HG03095 (cell line): ENCODE measurements around the gene INTS14.

ENCODE experiments used
- ATAC-seq: cut with Tn5 transposase; IDR thresholded peaks from one replicate; pipeline ENCODE4 v1.9.1; 2021; ENCODE audit warnings: moderate library complexity; ENCODE audit not compliant: unreplicated experiment

Gene INTS14

DNA sequence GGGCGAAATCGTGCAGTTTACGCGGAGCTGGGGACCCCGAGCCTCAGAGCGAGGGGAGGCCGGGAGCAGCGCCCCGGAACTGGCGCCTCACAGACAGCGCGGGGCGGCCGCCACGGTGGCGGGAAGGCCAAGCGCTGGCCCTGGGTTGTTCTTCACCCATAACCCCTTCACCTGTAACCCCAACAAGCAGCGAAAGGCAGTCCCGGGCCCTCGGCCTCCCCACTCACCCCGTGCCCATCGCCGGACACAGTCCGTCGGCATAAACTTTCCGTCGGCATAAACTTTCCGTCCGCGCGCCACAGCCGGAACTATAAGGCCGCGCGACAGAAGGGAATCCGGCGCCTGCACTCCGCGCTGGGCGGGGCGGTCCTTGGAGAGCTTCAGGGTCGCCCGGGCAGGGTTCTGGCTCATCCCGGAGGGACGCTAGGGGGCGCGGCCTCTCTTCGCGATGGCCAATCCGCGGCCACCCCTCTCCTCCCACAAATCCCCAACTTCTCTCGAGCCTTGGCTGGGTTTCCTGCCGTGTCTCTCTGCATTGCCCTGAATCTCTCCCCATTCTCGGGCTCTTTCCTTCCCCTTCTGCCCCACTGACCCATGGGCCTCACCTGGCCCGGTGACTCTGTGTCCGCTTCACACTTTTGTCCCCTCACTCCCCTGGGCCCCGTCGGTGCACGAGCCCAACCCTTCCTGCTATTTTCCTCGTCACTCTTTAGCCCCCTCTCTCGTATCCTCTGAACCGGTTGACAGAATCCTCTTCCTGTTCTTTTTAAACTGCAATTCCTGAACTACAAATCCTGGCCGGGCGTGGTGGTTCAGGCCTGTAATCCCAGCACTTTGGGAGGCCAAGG, at the start of gene INTS14:
Gene INTS14 (minus strand): TSS at position 261 of the 848 bp plus-strand sequence. CDS start 3,751 bp downstream, outside the sequence.
- ATAC-seq, result peak; percentile 92

DNA sequence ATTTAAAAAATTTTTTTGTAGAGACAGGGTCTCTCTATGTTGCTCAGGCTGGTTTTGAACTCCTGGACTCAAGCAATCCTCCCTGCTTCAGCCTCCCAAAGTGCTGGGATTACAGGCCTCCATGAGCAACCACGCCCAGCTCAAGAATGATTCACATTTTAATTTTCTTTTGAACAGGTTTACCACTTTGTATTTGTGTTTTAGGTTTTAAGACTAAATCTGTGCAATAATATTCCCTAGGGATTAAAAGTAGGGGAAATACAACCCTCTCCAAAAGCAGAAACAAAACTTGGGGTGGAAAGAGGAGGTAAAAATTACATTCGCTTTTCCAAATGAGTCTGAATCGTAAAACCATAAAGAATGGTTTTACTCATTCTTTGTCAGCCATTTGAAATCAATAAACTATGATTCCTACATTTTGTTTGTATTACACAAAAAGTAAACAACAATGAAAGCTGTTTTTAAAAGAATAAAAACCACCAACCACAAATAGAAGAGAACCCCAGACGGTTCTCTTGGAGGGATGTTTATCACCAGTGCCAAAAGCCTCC, 48.6 kb upstream of the INTS14 start:
- ATAC-seq, result no peak

DNA sequence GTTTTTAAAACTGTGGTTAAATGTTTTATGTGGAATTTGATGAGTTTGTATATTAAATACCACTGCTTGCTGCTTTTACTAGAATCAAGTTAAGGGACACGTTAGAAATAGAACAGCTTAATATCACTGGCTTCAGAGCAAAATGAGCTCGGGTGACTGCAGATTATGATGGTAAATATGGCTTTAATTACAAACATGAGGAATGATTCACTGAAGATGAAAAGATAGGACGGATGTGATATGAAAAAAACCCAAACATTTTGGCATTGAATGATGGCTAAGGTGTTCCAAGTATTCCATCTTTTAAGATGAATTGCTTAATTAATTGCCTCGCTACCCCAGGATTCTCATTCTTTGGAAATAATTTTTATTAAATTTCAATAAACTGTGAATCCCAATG, 44.5 kb upstream of the INTS14 start:
- no peak for ATAC-seq

DNA sequence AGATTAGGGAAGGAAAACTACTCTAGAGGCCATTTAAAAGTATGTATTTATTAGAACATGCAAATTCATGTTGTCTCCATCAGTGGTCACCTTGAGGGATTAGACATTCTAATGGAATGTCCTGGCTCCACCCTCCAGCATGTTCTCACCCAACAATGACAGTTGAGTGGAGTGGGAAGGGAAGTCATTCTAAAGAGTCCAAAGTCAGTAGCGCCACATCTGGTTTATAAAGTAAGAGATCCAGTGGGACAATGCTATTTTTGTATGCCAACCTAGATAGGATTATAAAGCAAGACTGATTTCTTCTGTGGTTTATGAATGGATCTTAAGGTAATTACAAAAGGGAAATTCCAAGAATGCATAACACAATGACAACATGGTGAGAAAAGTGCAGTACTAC, 44.1 kb upstream of the INTS14 start:
- ATAC-seq, result no peak

DNA sequence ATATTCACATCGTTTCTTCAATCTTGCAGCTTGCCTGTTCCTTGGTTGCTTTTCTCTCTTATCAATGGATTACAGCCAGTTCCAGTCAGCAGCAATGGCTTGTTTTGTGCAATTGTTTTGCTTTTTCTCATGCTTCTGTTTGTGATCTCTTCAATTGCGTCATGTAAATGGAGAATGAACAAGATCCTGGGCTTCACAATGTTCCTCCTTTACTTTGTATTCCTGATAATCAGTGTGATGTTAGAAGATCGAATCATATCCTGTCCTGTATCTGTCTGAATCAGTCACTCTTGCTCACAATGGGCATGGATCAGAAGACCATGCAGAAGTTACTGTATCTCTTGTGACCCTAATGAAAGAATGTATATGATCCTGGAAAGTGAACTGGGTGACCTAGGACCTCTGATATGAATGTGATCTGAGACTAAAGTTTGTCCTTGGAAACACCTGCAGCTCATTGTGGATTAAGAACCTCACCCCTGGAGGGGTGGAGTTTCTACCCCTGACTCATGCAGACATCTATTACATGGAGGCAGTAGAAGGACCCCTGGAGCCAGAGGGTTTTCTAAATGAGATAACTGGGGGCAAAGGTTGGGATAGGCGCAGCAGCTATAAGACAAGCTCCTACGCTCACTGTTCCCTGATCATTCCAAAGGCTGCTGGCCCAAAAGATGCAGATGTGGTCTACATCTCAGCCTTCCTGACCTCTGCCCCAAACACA, 43.0 kb upstream of the INTS14 start:
- no peak for ATAC-seq

DNA sequence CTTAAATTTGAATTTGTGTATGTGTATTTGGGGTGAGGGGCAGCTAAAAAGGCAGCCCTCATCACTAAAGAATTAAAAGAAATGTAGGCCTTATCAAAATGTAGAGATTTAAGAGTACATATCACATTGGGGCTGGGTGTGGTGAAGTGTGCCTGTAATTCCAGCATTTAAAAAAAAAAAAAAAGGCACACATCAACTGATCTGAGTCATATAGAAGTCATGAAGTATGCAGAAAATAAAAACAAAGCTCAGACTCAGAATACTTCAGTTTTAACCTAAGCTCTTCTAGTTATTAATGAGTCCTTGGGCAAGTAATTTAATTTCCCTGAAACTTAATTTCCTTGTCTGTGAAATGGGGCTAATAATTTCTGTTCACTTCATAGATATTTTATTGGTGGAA, 42.4 kb upstream of the INTS14 start:
- no peak for ATAC-seq

DNA sequence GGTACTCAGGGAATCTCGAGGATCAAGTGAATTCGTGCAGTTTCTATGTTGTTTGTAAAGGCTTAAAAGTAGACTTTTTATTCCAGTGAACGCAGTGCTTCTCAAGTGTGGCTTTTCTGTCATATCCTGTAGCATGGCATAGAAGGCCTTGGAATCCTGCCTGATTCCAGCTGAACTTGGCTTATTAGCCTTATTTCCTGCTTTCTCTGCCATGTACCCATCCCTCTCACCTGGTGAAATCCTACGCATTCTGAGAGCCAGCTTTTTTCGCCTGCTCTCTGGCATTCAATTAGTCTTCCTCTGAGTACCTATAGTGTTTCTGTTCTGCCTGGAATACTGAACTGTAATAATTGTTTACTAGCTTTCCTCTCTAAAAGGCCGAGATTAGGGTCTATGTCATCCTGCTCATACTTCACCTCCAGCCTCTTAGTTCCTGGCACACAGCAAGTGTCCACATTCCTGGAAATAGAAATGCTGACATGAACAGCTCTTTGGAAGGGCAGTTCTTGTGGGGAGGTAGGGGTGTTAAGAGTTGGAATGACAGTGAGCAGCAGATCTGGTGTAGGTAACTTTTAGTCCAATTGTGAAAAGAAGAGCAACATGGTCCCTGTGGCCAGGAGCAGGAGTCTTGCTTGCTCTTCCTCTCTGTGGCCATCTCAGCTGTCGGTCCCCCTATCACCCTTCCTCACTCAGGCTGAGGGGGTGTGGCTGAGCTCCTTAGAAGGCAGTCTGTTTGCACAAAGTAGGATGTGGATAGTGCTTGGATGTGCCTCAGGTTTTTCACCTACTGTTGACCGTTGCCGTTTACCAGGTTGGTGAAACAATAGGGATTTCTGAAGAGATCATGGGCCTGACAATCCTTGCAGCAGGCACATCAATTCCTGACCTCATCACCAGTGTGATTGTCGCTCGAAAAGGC, 41.2 kb upstream of the INTS14 start:
- no peak for ATAC-seq

DNA sequence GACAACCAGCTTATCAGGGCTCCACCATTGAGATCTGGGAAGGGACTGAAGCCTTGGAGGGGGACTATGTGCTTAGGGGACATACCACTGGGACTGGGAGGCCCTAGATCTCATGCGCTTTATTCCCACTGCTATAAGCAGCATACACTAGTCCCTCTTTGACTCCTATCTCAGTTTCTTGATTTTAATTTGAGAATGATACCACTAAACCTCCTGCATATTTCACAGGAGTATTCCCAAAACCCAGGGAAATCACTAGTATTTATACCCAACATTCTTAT, 40.1 kb upstream of the INTS14 start:
- ATAC-seq, result no peak

DNA sequence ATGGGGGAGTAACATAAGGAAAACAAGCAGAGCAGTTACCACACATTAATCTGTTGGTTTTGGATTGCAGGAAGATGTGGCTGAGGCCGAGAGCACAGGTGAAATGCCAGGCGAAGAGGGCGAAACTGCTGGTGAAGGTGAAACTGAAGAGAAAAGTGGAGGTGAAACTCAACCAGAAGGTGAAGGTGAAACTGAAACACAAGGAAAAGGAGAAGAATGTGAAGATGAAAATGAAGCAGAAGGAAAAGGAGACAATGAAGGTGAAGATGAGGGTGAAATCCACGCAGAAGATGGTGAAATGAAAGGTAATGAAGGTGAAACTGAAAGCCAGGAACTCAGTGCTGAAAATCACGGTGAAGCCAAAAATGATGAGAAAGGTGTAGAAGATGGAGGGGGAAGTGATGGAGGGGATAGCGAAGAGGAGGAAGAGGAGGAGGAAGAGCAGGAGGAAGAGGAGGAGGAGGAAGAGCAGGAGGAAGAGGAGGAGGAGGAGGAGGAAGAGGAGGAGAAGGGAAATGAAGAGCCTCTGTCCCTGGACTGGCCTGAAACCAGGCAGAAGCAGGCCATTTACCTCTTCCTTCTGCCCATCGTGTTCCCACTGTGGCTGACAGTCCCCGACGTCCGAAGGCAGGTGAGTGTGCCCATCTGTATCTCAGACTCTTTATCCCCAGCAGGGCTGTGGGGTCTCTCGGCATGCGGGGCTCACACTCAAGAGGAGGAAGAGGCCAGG, 39.5 kb upstream of the INTS14 start:
- no peak for ATAC-seq

DNA sequence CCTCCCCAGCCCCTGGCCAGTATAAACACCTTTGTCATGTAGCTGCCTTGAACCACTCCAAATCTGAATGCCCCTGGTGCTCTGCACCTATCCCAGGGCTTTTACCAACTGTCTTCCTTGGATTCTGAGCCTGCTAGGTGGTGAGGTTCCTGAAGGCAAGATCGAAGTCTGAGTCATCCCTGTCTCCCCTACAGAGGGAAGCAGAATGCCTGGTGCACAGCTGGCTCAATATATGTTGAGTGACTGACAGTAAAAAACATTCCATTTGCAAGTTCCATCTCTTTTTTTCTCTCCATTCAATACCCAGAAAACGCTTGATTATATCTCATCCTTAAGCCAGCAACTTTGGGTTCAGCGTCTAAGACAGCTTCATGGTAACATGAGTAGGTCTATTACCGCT, 35.6 kb upstream of the INTS14 start:
- ATAC-seq, result no peak

DNA sequence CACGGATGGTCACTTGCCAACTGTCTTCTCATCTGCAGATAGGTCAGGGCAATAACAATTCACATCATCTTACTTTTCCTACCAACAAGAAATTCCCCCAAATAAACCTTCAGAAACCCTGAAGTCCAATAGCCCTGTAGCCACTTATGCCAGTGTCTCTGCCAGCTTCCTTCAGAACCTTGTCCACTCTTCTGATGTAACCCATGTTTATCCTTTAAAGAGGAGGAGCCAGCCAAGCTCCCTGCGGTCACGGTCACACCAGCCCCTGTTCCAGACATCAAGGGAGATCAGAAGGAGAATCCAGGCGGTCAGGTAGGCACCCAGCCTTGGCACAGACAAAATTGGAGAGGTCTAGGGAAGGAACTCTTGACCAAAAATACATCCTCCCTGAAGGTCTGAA, 34.5 kb upstream of the INTS14 start:
- ATAC-seq, result no peak

DNA sequence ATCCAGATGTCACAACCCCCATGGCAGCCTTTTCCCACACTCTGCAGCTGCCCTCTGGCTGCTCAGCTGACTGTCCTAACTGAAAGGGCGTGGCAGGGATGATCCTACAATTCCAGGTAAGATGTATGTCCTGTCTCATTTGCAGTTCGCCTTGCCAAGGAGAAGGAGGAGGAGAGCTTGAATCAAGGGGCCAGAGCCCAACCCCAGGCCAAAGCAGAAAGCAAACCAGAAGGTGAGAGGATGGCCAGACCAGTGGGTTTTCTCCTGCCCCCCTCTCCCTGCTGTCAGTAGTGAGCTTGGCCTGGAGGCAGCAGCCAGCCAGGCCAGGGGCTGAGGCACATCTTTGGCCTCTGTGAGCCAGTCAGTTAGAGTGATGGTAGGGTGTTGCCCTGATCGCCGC, 33.4 kb upstream of the INTS14 start:
- ATAC-seq, result no peak

DNA sequence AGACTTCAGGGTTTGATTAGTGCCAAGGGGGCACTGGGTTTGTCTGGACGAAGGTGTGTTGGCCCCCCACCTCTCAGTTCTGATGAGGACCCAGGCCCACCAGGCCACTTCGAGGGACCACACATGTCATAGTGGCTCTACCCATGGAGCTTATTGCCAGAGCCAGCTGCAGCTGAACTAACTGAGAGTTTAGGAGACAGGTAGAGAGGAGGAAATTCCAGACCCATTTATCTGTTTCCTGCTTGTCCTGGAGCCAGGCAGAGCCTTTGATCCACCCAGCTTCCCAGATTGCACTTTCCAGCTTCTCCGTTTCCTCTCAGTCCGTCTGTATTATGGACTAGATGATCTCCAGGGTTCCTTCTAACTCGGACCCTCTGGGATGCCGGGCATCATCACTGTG, 31.7 kb upstream of the INTS14 start:
- no peak for ATAC-seq

DNA sequence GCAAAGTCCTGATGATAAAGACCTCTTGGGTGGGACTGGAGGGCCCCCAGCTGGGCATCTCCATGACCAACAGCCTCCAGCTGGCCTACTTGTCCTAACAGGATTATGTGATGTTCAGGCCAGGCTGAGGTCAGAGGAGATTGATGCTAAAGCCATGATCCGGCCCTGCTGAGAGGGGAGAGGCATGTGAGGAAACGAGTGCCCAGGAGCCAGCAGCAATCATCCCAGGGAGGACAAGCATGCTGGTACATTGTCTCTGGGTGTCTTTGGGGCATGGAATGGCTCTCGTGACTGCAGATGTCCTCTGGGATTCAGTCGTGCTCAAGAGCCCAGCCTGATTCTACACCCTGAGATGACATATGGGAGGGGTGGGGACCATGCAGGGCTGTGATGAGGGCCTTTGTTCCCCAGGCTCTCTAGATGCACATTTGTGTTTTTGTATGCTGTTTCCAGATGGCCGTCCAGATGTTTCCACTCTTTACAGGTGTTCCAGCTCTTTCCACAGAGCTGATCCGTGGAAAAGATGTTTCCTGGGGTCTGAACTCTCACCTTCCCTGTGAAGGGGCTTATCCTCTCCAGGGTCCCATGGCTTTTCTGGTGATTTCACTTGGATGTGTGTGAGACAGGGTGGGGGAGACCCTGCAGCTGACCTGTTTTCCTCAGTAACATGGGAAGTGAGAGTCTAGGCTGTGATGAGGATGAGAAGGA, 31.0 kb upstream of the INTS14 start:
- no peak for ATAC-seq

DNA sequence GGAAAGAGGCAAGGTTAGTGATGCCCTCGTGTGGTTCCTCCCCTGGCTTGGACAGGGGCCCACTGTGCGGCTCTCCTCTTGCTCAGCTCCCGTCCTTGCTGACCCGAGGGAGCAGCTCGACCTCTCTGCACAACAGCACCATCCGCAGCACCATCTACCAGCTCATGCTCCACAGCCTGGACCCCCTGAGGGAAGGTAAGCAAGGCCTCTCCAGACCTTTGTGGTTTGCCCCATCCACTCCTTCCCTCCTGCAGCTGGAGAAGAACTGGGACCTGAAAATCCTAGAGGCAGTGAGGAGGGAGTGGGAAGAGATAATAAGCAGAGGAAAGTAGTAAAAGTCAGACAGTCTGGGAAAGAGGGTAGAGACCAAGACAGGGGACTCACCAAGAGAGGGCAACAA, 28.6 kb upstream of the INTS14 start:
- no peak for ATAC-seq

DNA sequence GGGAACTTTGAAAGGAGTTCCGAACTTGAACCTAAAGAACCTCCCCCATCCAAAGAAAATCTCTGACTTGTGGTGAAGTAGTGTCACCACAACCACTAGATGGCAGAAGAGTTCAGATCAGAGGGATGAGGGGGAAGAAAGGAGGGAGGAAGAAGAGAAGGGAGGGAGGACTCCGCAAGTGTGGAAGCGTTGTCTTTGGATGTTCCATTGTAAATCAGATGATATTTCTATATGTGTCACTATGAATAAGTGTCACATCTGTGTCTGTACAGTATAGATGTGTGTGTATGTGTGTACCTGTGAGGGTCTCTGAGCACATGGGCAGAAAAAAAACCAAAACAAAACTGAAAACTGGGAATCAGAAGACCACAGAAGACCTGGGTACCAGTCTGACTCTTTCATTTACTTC, 27.8 kb upstream of the INTS14 start:
- ATAC-seq, result no peak

DNA sequence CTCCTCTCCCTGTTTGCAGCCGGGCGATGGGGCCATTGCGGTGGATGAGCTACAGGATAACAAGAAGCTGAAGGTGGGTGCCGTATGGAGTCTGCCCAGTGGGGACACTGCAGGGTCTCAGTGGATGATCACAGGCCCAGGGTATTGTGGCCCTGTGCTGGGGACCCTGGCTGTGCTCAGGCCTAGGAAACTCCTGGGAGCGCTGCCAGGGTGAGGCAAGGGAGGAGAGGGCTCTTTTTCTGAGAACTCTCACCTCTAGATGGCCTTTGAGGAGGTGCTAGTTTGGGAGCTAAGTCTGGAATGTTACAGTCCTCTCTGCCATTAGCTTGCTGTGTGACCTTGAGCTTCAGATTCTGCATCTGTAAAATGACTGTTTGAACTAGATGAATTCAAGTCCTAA, 27.2 kb upstream of the INTS14 start:
- no peak for ATAC-seq

DNA sequence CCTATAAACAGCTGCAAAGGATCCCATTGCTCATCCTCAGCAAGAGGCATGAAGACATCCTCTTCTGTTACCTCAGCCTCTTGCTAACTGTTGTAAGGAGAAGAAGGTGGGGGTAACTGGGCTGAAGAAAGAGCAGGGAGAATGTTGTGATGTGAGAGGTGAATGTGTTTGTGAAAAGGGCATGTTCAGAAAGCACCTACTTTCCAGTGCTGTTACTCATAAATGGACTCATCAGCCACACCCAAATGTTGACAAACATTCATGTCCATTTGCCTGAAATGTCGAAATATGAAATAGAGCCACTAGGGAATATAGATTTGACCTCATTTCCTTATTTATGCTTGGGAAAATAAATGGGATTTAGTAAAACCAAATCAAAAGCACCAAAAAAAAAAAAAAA, 23.4 kb upstream of the INTS14 start:
- no peak for ATAC-seq

DNA sequence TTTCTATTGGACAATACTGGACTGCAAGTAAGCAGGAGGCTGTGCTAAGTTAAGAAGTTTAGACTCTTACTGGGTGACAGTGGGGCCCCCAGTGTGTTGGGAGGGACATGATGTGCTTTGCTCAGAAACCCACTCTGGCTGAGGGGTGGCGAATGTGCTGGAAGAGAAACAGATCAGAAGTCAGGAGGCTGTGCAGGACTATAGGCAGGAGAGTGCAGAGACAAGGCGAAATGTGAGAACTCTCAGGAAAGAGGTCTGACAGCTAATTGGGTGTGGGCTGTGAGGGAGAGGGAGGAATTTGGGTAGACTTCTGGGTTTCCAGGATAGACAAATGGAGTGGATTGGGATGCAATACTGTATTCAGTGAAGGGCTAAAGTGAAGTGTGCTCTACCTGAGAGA, 22.8 kb upstream of the INTS14 start:
- no peak for ATAC-seq

DNA sequence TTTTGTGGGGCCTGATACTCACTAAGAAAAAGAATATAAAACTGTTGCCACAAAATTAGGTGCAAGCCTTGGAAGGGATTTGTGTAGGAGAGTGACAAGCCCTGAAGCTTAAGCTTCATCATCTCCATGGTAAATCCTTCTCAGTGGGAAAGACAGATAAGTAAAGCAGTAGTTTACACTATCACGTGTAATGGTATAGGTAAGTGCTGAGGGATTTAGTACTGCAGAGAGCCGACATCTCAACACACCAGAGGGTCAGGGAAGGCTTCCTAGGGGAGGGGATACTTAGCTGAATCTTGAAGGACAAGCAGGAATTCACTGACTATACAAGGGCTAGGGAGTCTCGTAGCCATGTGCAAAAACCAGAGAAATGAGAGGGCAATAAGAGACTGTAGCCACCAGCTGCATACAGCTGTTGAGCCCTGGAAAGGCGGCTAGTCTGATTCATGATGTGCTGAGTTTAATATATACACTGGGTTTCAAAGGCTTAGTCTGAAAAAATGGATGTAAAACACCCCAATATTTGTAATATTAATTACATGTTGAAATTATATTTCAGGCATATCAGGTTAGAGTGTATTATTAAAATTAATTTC, 21.9 kb upstream of the INTS14 start:
- no peak for ATAC-seq
